ENCODE measurements around the gene ZMYND10. TPM values are rescaled to one million over a fixed set of nuclear protein-coding genes. Genes with fewer than 3 reads are reported as not detected.

The ZMYND10 gene
- total RNA-seq, 1 experiment from 2014 or later: 0.09 TPM

DNA sequence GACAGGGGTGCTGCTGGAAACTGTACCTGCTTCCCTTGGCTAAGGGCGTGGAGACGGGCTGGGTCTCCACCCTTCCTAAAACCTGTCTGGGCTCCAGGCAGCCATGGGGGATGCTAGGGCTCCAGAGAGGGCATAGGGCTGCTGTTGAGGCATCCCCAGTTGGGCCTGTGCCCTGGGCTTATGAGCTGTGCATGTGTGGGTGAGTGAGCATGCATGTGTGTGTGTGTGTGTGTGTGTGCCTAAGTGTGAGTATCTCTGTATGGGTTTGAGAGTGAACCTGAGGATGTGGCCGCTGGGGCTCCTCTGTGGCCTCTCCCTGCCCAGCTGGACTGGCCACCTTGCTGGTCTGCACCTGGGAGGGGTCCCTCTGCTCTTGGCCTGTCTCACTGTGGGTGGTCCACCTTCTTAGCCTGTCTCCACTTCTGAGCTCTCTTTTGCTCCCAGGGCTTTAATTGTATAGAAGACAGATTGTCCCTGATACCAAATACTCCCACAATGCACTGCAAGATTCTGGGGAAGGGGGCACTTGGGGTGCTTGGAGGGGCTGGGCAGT lies 25.7 kb upstream of the ZMYND10 start:
- no peak for DNase-seq (ENCODE audit: low spot score)

DNA sequence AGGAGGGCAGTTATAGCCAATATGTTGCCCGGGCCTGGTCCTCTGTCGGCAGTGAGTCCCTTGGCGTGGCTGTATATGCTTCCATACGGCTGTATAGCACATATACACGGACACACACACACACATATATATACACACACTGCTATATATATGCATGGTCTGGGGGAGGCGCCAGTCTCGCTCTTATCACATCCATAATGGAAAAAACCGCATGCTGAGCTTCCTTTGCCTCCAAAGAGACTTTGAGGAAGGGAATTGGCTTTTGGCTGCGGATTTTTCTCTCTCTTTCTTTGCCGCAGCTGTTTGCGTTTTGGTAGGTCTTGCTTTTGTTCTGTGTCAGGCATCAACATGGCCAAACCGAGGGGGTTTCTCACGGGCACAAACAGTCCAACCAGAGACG lies 25.1 kb upstream of the ZMYND10 start:
- peak; percentile 26 for DNase-seq (ENCODE audit: low spot score)

DNA sequence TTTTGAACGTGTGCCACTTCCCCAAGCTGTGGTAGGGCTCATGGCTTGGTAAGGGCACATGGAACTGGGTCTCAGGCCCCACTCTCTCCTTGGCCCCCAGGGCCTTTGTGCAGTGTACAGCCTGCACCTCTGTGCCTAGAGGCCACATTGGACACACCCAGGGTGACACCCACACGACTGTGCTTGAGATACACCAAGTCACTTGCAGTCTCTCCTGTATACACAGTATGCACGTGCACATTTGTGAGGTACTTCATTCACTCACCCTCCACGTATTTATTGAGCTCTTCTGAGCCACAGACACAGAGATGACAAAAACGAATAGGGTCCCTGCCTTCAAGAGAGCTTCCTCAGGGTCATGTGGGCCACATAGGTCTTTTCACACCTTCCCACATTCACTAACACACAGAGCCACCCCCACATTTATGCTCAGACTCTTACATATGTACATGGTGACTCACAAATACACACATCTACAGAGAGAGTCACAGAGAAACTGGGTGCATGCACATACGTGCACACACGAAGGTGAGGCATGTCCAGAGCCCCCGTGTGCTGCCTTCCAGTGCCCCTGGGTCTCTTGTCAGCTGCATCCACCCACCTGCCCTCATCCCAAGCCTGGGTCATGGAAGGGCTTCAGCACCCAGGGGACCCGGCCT lies 23.6 kb upstream of the ZMYND10 start:
- no peak for DNase-seq (ENCODE audit: low spot score)

DNA sequence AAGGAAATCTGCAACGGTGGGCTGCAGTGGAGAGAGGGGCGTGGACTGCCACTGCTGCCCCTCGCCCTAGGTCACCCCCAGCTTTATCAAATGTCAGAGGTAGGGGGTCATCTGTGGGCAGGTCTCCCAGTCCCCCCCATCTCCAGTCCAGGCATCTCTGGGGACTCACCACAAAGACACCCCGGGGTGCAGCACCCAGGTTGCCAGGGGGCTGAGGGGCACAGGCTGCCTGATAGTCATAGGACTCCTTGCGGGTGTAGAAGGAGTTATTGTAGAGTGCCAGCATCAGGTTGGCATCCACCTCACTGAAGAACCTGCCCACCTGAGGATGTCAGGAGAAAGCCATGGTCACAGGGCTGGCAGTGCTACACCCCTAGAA lies 20.3 kb upstream of the ZMYND10 start:
- no peak for DNase-seq (ENCODE audit: low spot score)

DNA sequence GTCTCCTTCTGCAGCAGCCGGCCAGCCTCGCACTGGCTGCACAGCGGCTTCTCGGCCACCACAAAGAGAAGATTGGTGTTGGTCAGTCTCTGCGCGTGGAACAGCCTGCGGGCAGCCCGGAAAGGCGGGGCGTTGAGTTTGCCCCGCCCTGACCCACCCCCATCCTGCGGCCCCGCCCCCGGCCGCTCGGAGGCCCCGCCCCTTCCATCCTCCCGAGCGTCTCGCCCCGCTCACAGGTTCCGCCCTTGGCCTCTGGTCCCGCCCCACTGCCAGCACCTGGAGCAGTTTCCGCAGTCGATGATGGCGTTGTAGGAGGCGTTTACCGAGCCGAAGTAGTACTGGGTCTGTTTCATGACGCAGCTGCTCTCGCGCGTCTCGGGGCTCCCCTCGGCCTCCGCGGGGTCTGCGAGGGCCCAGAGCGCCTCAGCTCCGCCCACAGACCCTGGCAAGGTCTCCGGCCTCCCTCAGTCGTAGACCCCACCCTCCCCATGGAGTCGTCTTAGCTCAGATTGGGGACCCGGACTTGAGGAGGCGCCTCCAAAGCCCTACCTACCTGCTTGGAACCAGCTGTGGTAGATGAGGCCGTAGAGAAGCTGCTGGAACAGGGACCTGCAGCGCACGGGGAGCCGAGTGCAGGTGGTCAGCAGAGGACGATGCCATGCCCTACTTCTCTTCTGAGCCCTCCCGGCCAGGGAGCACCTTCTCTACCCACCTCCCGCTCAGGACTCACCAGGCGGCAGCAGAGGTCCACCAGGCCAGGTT lies 19.7 kb upstream of the ZMYND10 start:
- no peak for DNase-seq (ENCODE audit: low spot score)

DNA sequence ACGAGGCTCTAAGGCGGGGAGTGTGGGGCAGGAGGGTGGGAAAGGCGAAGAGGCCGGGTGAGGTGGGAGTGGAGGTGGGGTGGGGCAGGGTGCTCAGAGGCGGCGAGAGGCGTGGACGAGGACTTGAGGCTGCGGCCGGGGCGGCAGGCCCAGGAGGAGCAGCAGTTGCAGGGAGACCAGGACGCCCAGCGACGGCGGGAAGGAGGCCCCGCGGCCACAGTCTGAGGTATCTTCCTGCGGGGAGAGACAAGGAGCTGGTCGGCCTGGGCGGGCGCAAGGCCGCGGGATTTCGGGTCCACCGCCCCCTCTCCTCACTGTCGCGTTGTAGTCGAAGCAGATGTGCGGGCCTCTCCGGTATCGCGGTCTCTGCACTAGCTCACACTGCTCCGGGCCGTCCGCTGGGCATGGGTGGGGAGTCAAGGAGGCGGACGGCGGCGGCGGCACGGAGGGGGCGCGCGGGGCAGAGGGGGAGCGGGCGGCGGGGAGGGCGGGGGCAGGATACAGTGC lies 19.1 kb upstream of the ZMYND10 start:
- no peak for DNase-seq (ENCODE audit: low spot score)

DNA sequence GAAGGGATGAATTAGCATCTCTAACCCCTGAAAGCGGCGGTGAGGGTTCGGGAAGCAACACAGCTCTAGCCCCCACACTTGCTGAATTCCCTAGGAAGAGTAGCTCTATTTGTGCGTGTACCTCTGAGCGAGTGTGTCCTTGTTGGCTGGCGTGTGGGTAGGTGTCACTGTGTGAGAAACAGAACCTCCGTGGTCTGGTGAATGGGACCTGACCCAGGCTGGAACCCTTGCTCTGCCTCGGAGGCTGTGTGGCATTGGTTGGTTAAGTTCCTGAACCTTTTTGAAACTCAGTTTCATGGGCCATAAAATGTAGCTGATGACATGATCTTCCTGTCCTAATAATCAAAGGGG lies 14.2 kb upstream of the ZMYND10 start:
- no peak for DNase-seq (ENCODE audit: low spot score)

DNA sequence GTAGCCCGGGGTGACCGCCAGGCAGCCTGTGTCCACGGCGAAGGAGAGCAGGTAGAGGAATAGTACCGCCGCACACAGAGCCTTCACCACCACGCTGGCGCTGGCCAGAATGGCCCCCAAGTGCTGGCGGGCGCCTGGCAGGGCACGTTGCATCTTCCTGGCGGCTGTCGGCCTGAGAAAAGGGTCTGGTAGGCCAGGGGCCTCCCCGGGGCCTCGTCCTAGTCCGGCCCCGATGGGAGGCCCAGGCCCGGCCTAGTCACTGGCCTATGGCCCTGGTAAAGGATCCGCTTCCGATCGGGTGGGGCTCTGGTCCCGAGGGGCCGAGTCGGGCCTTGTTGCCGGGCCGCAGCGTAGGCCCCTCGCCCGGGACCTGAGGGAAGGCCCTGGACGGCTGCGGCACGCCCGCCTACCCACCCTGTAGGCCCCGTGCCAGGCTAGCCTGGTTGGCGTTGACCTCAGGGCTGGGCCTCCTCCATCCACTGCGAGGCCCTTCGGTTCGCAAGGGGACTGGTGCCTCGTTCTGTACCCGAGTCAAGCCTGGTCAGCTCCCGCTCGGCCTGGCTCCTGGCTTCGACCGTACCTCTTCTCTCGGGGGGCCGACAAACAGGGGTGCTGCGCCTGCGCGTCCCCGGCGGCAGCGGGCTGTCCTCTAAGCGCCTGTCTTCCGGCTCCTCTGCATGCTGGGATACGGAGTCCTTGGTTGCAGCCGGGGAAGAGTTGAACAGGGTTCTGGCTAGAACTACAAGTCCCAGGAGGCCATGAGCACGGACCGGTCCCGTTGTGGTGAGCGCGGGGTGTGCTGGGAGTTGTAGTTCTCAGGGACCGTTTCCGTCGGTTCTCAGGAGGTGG lies 13.6 kb upstream of the ZMYND10 start, which contains the start of gene TMEM115:
Gene TMEM115 (minus strand): TSS at position 611 of the 849 bp plus-strand sequence. CDS start 458 bp downstream, at position 153.
- DNase-seq (ENCODE audit: low spot score): peak; percentile 94

DNA sequence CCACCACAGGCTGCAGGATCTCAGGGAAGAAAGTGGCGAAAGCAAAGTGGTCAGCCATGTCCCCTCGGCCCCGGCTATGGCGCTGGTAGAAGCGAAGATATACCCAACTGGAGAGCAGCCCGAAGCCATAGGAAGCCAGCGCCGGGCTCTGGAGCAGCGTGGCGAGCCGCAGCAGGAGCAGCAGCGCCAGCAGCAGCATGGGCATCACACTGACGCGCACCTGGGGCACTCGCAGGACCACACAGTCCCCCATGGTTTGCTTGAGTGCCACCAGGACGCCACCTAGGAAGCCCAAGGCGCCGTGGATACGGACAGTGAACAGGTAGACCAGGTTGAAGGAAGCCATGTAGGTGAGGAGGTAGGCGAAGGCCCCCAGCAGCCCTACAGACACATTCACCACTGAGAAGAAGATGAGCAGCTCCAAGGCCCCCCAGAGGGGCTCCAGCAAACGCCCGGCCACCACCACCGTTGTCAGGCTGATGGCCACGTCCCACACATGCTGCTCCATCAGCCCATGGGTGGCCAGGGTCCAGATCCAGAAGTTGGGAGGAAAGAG lies 12.9 kb upstream of the ZMYND10 start:
- DNase-seq (ENCODE audit: low spot score): no peak

DNA sequence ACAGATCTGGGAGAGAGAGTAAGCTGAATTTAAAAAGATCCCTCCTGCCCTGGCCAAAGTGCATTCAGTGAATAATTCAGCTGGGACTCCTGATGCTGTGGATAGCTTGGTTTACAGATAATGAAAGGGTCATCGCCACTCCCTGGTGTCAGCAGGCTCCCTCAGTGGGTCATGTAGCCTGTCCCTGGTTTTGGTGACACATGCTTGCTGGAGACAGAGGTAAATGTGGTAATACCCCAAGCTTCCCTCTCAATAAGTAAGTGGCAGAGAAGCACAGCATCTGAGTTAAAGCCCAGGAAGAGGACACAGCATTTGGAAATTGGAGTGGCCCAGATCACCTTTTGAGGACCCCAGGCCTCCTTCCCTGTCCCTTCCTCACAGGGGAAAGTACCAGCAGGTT lies 11.9 kb upstream of the ZMYND10 start:
- no peak for DNase-seq (ENCODE audit: low spot score)

DNA sequence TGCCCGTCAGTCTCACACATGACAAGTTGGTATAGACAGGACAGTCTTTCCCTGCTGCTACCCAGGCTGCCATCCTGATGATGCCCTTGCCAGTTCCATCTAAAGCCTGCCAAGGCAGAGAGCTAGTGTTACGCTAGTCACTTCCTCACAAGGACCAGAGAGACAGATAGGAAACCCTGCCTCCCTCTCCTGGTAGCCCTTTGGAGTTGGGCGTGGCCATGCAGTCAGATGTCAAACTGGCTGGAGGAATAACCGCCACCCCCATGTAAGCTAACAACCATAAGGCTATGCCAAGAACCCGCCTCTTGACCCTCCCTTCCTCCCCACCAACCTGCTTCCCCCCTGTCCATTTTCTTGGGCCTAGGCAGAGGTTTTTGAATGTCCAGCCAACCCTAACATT lies 11.0 kb upstream of the ZMYND10 start:
- peak; percentile 36 for DNase-seq (ENCODE audit: low spot score)

DNA sequence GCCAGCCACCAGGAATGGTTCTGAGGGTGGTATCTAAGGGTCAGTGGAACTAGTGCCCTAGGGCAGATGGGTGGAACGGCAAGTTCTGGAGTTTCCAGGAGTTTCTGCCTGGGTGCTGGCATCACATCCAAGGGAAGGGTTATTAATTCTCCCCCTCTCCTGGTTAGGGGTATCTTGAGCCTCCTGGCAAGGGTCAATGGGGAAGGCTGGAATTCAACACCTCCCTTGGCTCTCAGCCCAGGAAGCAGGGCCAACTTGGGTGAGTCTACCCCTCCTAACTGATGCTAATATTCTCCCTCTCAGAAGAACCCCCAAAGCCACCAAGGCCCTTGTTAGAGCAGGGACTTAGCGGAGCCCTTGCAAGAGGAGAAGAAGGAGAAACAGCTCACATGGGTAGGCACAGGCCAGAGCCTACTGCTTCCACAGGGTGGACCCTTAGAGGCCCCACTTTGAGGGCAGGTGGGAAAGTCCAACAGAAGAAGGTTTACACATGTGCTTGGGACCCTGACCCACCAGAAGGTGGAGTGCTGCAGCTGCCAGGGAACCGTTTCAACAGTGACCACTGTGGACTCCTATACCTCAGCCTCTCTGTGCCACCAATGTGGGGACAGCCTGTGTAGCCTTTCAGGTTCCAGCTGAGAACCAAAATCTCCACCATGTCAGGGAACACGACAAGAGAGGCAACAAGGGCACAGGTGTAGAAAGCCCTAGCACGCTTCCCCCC lies 10.5 kb upstream of the ZMYND10 start:
- DNase-seq (ENCODE audit: low spot score): no peak

DNA sequence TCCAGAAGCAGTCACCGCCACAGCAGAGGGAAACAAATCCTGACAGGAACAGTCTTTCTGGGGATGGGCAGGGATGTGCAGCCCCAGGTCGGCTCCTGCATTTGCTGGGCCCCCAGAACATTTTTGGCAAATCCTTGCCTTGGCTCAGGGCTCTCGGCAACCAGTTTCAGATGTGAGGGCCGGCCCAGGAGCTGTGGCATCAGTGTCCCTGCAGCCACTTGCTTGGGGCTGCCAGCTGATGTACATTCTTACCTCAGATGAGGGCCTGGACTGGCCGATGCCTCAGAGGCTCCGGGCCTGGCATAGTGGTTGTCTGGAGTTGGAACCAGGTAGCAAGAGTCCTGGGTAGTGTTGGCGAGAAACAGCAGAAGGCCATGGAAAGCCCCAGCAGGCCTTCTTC lies 9.3 kb upstream of the ZMYND10 start:
- no peak for DNase-seq (ENCODE audit: low spot score)

DNA sequence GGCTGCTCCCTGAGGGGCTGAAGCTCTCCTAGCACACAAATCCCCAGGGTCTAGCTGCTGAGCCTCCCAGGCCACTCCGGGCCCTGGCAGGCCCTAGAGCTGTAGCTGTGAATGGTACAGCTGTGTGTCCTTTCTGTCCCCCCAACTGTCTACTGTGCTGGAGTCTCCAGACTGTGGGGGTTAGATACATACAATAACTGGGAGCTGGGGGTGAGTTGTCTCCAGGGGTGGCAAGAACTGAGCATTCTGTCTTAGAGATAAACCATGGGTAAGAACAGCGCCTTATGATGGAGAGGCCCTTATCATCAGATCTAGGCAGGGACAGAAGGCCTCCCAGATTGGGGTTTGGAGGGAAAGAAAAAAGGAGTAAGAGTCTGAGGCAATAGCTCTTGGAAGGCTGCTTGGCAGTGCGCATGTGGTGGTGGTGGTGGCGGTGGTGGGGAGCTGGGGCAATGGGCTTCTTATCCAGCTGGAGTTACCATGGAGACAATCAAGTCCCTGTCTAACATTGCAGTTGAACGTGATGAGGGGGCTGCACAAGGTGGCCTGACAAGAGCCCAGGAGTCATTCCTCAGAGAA lies 8.7 kb upstream of the ZMYND10 start:
- DNase-seq (ENCODE audit: low spot score): no peak

DNA sequence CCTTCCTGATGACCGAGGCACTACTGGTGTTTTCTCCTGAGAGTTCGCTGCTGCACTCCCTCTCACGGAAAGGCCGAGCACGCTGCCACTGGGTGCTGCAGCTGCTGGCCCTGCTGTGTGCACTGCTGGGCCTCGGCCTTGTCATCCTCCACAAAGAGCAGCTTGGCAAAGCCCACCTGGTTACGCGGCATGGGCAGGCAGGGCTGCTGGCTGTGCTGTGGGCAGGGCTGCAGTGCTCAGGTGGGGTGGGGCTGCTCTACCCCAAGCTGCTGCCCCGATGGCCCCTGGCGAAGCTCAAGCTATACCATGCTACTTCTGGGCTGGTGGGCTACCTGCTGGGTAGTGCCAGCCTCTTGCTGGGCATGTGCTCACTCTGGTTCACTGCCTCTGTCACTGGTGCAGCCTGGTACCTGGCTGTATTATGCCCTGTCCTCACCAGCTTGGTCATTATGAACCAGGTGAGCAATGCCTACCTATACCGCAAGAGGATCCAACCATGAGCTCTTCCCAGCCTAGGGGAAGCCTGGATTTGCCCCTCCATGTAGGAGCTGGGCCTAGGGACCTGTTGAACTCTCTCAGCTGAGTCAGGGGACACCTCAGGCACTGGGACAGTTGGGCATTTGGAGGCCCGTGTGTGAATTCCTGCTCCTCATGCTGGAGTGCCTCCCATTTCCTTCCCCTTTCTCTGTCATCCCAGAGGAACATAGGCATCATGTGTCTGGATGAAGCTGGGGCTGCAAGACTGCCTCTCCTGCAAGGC lies 7.9 kb upstream of the ZMYND10 start:
- DNase-seq (ENCODE audit: low spot score): no peak

DNA sequence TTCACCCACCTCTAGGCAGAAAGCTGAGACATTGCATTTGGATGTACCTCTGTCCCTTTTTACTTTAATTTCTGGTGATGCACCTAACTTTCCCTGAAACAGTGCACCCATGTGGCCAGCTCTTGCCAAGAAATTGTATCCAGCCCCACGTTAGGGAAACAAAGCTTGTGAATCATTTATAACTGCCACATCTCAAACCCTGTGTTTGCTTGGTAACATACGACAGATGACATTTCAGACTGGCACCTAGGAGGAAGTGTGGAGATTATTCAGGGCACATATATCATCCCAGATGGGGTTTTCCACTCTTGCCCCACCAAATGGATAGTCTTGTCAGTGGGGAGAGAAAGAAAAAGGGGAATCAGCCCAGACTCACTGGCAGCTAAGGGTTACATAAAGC lies 7.2 kb upstream of the ZMYND10 start:
- DNase-seq (ENCODE audit: low spot score): no peak

DNA sequence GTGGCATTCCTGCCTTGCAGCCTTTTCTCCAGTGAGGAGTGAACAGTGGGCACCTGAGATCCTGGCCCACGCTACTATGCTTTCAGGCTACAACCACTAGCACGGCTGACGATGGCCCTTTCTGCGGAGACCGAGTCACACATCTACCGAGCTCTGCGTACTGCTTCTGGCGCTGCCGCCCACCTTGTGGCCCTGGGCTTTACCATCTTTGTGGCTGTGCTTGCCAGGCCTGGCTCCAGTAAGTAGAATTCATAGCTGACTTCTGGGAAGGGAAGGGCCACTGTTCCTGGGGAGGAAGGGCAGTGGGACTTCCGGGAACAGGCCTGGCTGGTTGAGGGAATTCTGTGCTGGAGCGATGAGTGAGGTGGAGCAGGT lies 5.8 kb upstream of the ZMYND10 start:
- no peak for DNase-seq (ENCODE audit: low spot score)

DNA sequence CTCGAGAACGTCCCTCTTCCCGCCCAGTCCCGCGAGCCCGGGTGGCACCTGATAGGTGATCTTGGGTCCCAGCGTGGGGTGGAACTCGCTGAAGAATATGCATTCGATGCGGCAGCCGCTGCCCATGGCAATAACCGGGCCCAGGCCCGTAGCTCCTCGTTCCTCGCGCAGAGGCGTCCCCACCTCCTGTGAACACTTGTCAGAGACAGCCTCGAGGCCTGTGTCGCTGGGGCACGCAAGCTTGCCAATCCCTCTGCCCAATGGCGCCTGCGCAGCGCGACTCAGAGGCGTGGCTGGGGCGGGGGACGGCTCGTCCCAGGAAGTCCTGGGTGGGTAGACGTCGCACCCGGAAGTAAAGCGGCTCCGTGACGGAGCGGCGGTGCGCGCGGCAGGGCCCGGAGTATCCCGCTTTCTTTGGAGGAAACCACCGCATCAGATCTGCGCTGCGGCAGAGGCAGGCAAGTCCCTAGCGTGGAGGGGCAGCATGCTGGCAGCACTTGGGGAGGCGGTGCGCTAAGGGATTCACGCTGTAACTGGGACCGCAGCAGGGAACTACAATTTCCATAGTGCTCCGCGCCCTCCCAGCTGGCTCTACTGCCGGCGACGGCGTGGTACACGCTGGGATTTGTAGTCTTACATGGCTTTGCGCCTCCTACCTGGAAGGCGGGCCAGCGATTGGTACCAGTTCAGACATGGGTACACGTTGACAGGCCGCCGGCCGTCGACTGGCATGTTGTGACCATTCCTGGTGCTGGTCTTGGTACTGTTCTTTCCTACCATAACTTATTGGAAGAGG lies 5.2 kb upstream of the ZMYND10 start, which contains the start of the genes CYB561D2 and NPRL2:
Gene CYB561D2 (plus strand): TSS at position 336 of the 796 bp plus-strand sequence. CDS start 572 bp downstream, outside the sequence.
Gene NPRL2 (minus strand): TSS at position 249 of the 796 bp plus-strand sequence. CDS start 123 bp downstream, at position 126.
- peak; percentile 90 for DNase-seq (ENCODE audit: low spot score)

DNA sequence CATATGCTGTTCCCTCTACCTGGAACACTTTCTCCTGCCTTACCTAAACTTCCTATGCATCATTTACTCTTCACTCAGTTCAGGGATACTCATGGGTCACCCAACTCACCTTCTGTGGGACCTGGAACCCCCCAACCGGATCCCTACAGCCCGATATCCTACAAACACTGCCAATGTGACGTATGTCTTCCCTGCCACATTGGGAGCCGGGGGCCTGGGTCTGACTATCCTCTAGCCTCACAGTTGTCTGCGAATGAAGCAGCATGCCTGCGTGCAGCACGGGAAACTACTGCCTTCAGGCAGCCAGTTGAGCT lies 4.6 kb upstream of the ZMYND10 start:
- DNase-seq (ENCODE audit: low spot score): no peak
